NB4 (cell line): ENCODE measurements around the gene MAPK8IP1.

ENCODE experiments used
- POLR2A ChIP-seq: IDR thresholded peaks from 2 replicates; pipeline ENCODE4 v1.6.1; 2011; ENCODE audit warnings: mild to moderate bottlenecking; ENCODE audit not compliant: insufficient read length; ENCODE audit errors: extremely low read depth
- TF ChIP-seq, protein P1 (sequence below): IDR thresholded peaks from one replicate; pipeline ENCODE4 v1.5.1; 2012; ENCODE audit warnings: low read depth, low read length

DNA sequence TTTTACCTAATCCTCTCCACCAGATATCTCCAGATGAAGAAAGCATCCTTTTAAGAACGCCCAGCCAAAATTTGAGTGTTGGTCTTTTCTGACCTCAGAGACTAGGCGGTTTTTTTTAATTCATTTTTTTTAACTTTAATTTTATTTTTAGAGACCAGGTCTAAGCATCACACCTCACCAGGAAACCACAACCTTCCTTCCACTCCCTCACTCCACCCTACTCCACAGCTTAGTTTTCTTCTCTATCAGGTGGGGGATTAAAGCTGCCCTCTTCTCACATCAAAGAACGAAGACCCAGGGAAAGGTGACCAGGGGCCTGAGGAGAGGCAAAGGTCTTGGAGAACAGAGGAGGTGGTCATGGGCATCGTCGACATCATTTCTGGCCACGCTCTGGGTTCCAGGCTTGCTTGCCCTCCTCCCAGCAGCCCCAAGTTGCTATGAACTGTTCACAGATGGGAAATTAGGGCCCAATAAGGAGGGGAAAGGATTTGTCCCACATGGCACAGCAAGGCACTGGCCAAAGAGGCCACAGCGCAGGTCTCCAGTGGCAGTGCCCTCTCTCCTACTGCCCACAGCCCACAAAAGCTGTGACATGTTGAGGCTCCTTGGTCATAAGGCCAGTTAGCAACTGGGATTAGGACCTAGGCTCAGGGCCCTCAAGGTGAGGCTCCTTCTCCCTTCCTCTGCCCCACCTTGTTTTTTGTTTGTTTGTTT, 33.7 kb downstream of the MAPK8IP1 start:
- TF ChIP-seq, protein P1, sequence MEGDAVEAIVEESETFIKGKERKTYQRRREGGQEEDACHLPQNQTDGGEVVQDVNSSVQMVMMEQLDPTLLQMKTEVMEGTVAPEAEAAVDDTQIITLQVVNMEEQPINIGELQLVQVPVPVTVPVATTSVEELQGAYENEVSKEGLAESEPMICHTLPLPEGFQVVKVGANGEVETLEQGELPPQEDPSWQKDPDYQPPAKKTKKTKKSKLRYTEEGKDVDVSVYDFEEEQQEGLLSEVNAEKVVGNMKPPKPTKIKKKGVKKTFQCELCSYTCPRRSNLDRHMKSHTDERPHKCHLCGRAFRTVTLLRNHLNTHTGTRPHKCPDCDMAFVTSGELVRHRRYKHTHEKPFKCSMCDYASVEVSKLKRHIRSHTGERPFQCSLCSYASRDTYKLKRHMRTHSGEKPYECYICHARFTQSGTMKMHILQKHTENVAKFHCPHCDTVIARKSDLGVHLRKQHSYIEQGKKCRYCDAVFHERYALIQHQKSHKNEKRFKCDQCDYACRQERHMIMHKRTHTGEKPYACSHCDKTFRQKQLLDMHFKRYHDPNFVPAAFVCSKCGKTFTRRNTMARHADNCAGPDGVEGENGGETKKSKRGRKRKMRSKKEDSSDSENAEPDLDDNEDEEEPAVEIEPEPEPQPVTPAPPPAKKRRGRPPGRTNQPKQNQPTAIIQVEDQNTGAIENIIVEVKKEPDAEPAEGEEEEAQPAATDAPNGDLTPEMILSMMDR: no peak
- no peak for TF ChIP-seq POLR2A
